Stimulated activated CD8-positive, alpha-beta memory T cell treated with anti-CD3 and anti-CD28 coated beads, Interleukin-4, amount 100 ng/mL, for 1 hour (primary cell): ENCODE data around the gene ATG5.

Experiments
- DNase-seq, 2 donors: peaks; one replicate each; pipeline ENCODE4 v3.0.0-alpha.2; 2020; ENCODE audit warnings: low read depth in 2 of 2, low spot score in 1 of 2

Gene ATG5

GRCh38 chr6:106325336-106326178 lies at the start of gene ATG5:
Gene ATG5, minus strand, starts transcription at chr6:106325760. Its CDS starts 9,552 bp downstream, at chr6:106316208.
- peak; percentile 100 for DNase-seq

- no peak for DNase-seq
Observed at GRCh38 chr6:106373502-106374239, 48.1 kb upstream of the ATG5 start.

GRCh38 chr6:106372838-106373501 lies 47.4 kb upstream of the ATG5 start:
- DNase-seq, result no peak

- no peak for DNase-seq
Observed at GRCh38 chr6:106370639-106371038, 45.1 kb upstream of the ATG5 start.

- no peak for DNase-seq
Observed at GRCh38 chr6:106369739-106370138, 44.2 kb upstream of the ATG5 start.

GRCh38 chr6:106363401-106364138 lies 38.0 kb upstream of the ATG5 start:
- DNase-seq, result no peak

GRCh38 chr6:106360989-106361430 lies 35.5 kb upstream of the ATG5 start:
- DNase-seq, result no peak

- peak; percentile 31 to 36 for DNase-seq
Observed at GRCh38 chr6:106360410-106360988, 34.9 kb upstream of the ATG5 start, which contains the start of gene CRYBG1. Gene CRYBG1, plus strand, starts transcription at chr6:106360717. Its CDS starts 192 bp downstream, at chr6:106360909.

GRCh38 chr6:106359959-106360409 lies 34.4 kb upstream of the ATG5 start:
- no peak for DNase-seq

GRCh38 chr6:106356378-106356777 lies 30.8 kb upstream of the ATG5 start:
- DNase-seq, result no peak

- DNase-seq, result no peak
Observed at GRCh38 chr6:106347219-106347618, 21.7 kb upstream of the ATG5 start.

- no peak for DNase-seq
Observed at GRCh38 chr6:106339334-106340029, 13.9 kb upstream of the ATG5 start.

GRCh38 chr6:106334646-106335448 lies 9.3 kb upstream of the ATG5 start:
- DNase-seq, result peak in 1 of 2 donors; percentile 10

GRCh38 chr6:106324726-106325335 lies 729 bp downstream of the ATG5 start:
- DNase-seq, result no peak

GRCh38 chr6:106321940-106322339 lies 3.6 kb downstream of the ATG5 start:
- no peak for DNase-seq

GRCh38 chr6:106318851-106319250 lies 6.7 kb downstream of the ATG5 start:
- no peak for DNase-seq

- no peak for DNase-seq
Observed at GRCh38 chr6:106318061-106318460, 7.5 kb downstream of the ATG5 start.

GRCh38 chr6:106316375-106316766 lies 9.2 kb downstream of the ATG5 start:
- no peak for DNase-seq
